ENCODE data around the gene SLC23A3.

DNA sequence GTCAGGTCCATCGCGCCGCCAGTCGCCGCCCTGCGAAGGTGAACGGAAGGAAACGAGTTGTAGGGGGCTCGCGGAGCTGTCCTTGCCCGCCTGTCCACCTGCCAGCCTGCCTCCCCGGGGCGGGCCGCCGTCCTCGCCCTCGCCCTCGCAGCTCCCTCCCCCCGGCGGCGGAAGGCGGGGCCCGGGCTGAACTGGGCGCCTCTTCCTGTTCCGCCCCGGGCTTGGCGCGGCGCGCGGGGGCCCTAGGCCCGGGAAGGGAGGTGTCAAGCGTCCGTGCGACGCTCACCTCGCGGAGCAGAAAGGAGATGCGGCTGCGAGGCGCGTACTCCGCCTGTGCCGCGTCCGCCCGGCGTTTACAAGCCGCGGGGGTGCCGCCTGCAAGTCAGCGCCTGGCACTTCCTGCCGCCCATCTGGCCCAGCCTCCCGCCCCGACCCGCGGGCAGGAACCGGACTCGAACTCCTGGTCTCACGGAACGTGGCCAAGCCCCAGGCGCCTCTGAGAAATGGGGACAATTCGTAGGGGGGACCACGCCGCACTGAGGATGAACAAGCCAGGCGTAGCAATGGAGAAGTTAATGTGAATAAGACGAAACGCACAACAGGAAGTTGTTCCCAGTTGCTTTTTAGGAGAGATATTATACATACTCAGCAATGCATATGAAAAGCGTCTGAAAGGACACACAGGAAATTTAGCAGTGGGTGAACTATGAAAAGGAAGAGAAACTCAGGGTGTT, 7.2 kb upstream of the SLC23A3 start, which contains the start of gene CNPPD1:
- TF ChIP-seq, protein P1, sequence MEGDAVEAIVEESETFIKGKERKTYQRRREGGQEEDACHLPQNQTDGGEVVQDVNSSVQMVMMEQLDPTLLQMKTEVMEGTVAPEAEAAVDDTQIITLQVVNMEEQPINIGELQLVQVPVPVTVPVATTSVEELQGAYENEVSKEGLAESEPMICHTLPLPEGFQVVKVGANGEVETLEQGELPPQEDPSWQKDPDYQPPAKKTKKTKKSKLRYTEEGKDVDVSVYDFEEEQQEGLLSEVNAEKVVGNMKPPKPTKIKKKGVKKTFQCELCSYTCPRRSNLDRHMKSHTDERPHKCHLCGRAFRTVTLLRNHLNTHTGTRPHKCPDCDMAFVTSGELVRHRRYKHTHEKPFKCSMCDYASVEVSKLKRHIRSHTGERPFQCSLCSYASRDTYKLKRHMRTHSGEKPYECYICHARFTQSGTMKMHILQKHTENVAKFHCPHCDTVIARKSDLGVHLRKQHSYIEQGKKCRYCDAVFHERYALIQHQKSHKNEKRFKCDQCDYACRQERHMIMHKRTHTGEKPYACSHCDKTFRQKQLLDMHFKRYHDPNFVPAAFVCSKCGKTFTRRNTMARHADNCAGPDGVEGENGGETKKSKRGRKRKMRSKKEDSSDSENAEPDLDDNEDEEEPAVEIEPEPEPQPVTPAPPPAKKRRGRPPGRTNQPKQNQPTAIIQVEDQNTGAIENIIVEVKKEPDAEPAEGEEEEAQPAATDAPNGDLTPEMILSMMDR (IDR thresholded peaks at IDR 0.05), result peak in 1 of 3 experiments; percentile 27
- peak; percentile 70 for TF ChIP-seq POLR2A (IDR thresholded peaks at IDR 0.05)
